ENCODE measurements around the gene RABGGTA. TPM values are rescaled to one million over a fixed set of nuclear protein-coding genes. Genes with fewer than 3 reads are reported as not detected.
A peak's percentile ranks its signal among the peaks of the same experiment; 100 is the strongest.

RABGGTA gene
- total RNA-seq, 1 donor from 2014 or later = 32.6 TPM

GRCh38 chr14:24262821-24263733 lies 8.3 kb downstream of the RABGGTA start, which contains the start of gene TGM1:
Gene TGM1, minus strand, starts transcription at chr14:24263177. Its CDS starts 825 bp downstream, at chr14:24262352.
- H3K36me3 ChIP-seq (ENCODE audit: control insufficient read depth, insufficient read depth, low read length) = peaks cover 32% of the 10 kb centered on the region
- H3K4me3 ChIP-seq (ENCODE audit: low read depth, low read length) = peak within 1 kb of the TSS; percentile 29
- peak; percentile 22 for DNase-seq (ENCODE audit: low read depth)
- H3K27me3 ChIP-seq (ENCODE audit: control insufficient read depth, insufficient read depth, low read length) = no peaks in the 10 kb centered on the region
- no peak for TF ChIP-seq CTCF (IDR thresholded peaks at IDR 0.05; ENCODE audit: insufficient read depth, low read length, severe bottlenecking)
- no peak for FAIRE-seq

- H3K36me3 ChIP-seq (ENCODE audit: control insufficient read depth, insufficient read depth, low read length) = peaks cover 27% of the 10 kb centered on the region
- peak overlapping the region; percentile 29 for H3K4me3 ChIP-seq (ENCODE audit: low read depth, low read length)
- TF ChIP-seq CTCF (IDR thresholded peaks at IDR 0.05; ENCODE audit: insufficient read depth, low read length, severe bottlenecking) = no peak
- FAIRE-seq (no peak), DNase-seq (ENCODE audit: low read depth) (no peak)
- H3K27me3 ChIP-seq (ENCODE audit: control insufficient read depth, insufficient read depth, low read length) = no peaks in the 10 kb centered on the region
Observed at GRCh38 chr14:24261969-24262327, 9.4 kb downstream of the RABGGTA start.

GRCh38 chr14:24261256-24261968 lies 10.0 kb downstream of the RABGGTA start:
- Histone ChIP-seq H3K36me3 (ENCODE audit: control insufficient read depth, insufficient read depth, low read length) (peaks cover 22% of the 10 kb centered on the region), H3K27me3 (ENCODE audit: control insufficient read depth, insufficient read depth, low read length) (no peaks in the 10 kb centered on the region), H3K4me3 (ENCODE audit: low read depth, low read length) (peak overlapping the region; percentile 29)
- no peak for TF ChIP-seq CTCF (IDR thresholded peaks at IDR 0.05; ENCODE audit: insufficient read depth, low read length, severe bottlenecking)
- DNase-seq (ENCODE audit: low read depth) (no peak), FAIRE-seq (no peak)

DNA sequence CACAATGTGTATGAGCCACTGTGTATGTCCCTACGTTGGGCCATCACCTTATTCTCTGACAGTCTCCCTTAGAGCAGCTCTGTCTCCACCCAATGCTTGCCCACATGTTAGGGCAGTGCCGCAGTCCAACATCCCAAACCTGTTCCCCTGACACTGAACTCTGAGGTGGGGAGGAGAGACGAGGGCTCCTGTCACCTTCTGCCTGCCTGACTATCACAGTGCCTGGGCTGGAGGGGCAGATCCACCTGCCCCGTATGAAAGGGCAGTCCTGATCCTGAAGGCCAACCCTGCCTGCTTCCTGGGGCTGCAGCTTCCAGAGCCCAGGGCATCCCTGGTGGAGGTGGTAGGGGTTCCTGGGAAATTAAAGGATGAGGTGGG lies 10.6 kb downstream of the RABGGTA start:
- peak overlapping the region; percentile 29 for H3K4me3 ChIP-seq (ENCODE audit: low read depth, low read length)
- TF ChIP-seq CTCF (IDR thresholded peaks at IDR 0.05; ENCODE audit: insufficient read depth, low read length, severe bottlenecking) = no peak
- H3K36me3 ChIP-seq (ENCODE audit: control insufficient read depth, insufficient read depth, low read length) = peaks cover 20% of the 10 kb centered on the region
- FAIRE-seq (no peak), DNase-seq (ENCODE audit: low read depth) (no peak)
- no peaks in the 10 kb centered on the region for H3K27me3 ChIP-seq (ENCODE audit: control insufficient read depth, insufficient read depth, low read length)

- Histone ChIP-seq H3K27me3 (ENCODE audit: control insufficient read depth, insufficient read depth, low read length) (no peaks in the 10 kb centered on the region), H3K4me3 (ENCODE audit: low read depth, low read length) (no peak overlapping the region), H3K36me3 (ENCODE audit: control insufficient read depth, insufficient read depth, low read length) (peaks cover 25% of the 10 kb centered on the region)
- no peak for FAIRE-seq
- TF ChIP-seq CTCF (IDR thresholded peaks at IDR 0.05; ENCODE audit: insufficient read depth, low read length, severe bottlenecking) = no peak
- no peak for DNase-seq (ENCODE audit: low read depth)
Observed at GRCh38 chr14:24260026-24260779, 11.2 kb downstream of the RABGGTA start.
